HepG2 (cell line): ENCODE data around the gene MVP. TPM values are rescaled to one million over a fixed set of nuclear protein-coding genes. Genes with fewer than 3 reads are reported as not detected.

Experiments
- AGO1 ChIP-seq: fragments of 200-400 bp; formaldehyde crosslinking; IDR thresholded peaks from 2 replicates; pipeline ENCODE4 v1.6.1; 2017; ENCODE audit warnings: mild to moderate bottlenecking, low read depth, low read length, moderate library complexity; ENCODE audit not compliant: poor library complexity, severe bottlenecking
- AGO2 ChIP-seq: fragments of 200-400 bp; formaldehyde crosslinking; optimal IDR thresholded peaks from 2 replicates; pipeline ENCODE3; 2017; ENCODE audit warnings: mild to moderate bottlenecking, low read depth, low read length, moderate library complexity
- AKNA ChIP-seq: sonication (generic); formaldehyde crosslinking; IDR thresholded peaks from 2 replicates; pipeline ENCODE4 v1.4.0; 2020; ENCODE audit warnings: missing genetic modification reagents, borderline replicate concordance
- CC2D1A ChIP-seq: sonication (generic); formaldehyde crosslinking; IDR thresholded peaks from 2 replicates; pipeline ENCODE4 v1.8.1; 2023; ENCODE audit warnings: mild to moderate bottlenecking, missing genetic modification reagents
- EED ChIP-seq: sonication (generic); formaldehyde crosslinking; IDR thresholded peaks from 2 replicates; pipeline ENCODE4 v1.5.0; 2020; ENCODE audit warnings: mild to moderate bottlenecking, missing genetic modification reagents
- HMGA1 ChIP-seq: sonication (generic); formaldehyde crosslinking; conservative IDR thresholded peaks from 2 replicates; pipeline ENCODE4 v1.4.0; 2020; ENCODE audit warnings: missing genetic modification reagents
- POLR2AphosphoS2 ChIP-seq: IDR thresholded peaks from 2 replicates; pipeline ENCODE4 v1.6.1; 2011; ENCODE audit warnings: low read depth, low read length, improper control_type of control experiment
- RCOR2 ChIP-seq: IDR thresholded peaks from 2 replicates; pipeline ENCODE4 v1.6.1; 2016; ENCODE audit warnings: missing biosample characterization, missing genetic modification reagents
- STAG1 ChIP-seq: sonication (generic); formaldehyde crosslinking; IDR thresholded peaks from 2 replicates; pipeline ENCODE4 v1.4.0; 2020; ENCODE audit warnings: missing genetic modification reagents
- TOPORS ChIP-seq: sonication (generic); formaldehyde crosslinking; IDR thresholded peaks from 2 replicates; pipeline ENCODE4 v1.8.0; 2023; ENCODE audit warnings: mild to moderate bottlenecking, missing genetic modification reagents
- ZBTB42 ChIP-seq: sonication (generic); formaldehyde crosslinking; IDR thresholded peaks from 2 replicates; pipeline ENCODE4 v1.5.0; 2020; ENCODE audit warnings: mild to moderate bottlenecking, missing genetic modification reagents
- ZFP36L1 ChIP-seq: sonication (generic); formaldehyde crosslinking; IDR thresholded peaks from 2 replicates; pipeline ENCODE4 v1.8.0; 2022; ENCODE audit warnings: mild to moderate bottlenecking, missing genetic modification reagents, moderate library complexity
- ZNF350 ChIP-seq: sonication (generic); formaldehyde crosslinking; IDR thresholded peaks from 2 replicates; pipeline ENCODE4 v1.4.0; 2020; ENCODE audit warnings: mild to moderate bottlenecking, low read depth, missing genetic modification reagents, borderline replicate concordance
- ZNF549 ChIP-seq: sonication (generic); formaldehyde crosslinking; IDR thresholded peaks from 2 replicates; pipeline ENCODE4 v1.5.0; 2020; ENCODE audit warnings: missing genetic modification reagents
- ZNF747 ChIP-seq: sonication (generic); formaldehyde crosslinking; IDR thresholded peaks from 2 replicates; pipeline ENCODE4 v1.8.1; 2023; ENCODE audit warnings: missing genetic modification reagents, mild to moderate bottlenecking, borderline replicate concordance
- polyA plus RNA-seq, 8 experiments: library from polyadenylated mRNA; depleted of rRNA in 3 of 8; stranded (reverse) in 7 of 8; unstranded in 1 of 8; fragments of >200 nt; fragmentation: Illumina TruSeq in 4 of 8; extraction: Trizol in 4 of 8; gene quantifications; 2 replicates each; pipeline versions ENCODE4 v1.2.1 to v1.2.3, GENCODE V29; 2011 to 2016; ENCODE audit warnings: low read depth in 4 of 8, missing spikeins in 1 of 8, mixed read lengths in 1 of 8; ENCODE audit not compliant: insufficient read depth in 1 of 8
- total RNA-seq, 5 experiments: library from RNA; depleted of rRNA; stranded (reverse); fragments of >200 nt; fragmentation: Illumina TruSeq; extraction: Trizol; gene quantifications; 2 replicates each; pipeline ENCODE4 v1.2.3, GENCODE V29; 2016; ENCODE audit warnings: low read depth in 1 of 5
- TF ChIP-seq, protein P1 (sequence below): sonication (generic); formaldehyde crosslinking; IDR thresholded peaks from 2 replicates; pipeline ENCODE4 v1.8.0; 2022; ENCODE audit warnings: mild to moderate bottlenecking, missing genetic modification reagents
- TF ChIP-seq, protein P2 (sequence below): sonication (generic); formaldehyde crosslinking; IDR thresholded peaks from 2 replicates; pipeline ENCODE4 v1.5.0; 2020; ENCODE audit warnings: mild to moderate bottlenecking, missing genetic modification reagents
- TF ChIP-seq, protein P3 (sequence below): sonication (generic); formaldehyde crosslinking; IDR thresholded peaks from 2 replicates; pipeline ENCODE4 v1.4.0; 2020; ENCODE audit warnings: missing genetic modification reagents, borderline replicate concordance

MVP gene
- total and polyA plus RNA-seq, 2 of the 13 experiments (the other 11 are each of a cell fraction or from before 2014, with no cell fraction given), result 22.9 to 43.5 TPM

DNA sequence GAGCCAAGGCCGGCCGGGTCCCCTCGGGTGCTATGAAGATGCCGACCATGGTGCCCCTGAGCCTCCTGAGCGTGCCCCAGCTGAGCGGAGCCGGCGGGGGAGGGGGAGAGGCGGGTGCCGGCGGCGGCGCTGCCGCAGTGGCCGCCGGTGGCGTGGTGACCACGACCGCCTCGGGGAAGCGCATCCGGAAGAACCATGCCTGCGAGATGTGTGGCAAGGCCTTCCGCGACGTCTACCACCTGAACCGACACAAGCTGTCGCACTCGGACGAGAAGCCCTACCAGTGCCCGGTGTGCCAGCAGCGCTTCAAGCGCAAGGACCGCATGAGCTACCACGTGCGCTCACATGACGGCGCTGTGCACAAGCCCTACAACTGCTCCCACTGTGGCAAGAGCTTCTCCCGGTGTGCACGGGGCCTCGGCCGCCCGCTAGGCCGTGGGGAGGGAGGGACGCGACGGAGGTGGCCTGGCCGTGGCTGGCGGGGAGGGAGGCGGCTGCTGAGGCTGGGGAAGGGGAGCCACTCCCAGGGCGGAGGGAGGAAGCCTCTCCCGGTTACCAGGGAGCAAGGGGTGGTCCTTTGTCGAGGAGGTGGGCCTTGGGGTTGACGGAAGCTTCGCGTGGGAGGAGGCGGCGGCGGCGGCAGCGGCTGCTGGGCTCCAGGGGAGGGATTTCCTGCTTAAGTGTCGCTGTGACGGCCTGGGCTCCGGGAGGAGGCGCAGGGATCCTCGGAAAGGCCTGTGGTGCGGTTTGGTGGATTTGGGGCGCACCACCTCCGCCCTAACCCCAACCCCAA, 12.6 kb upstream of the MVP start (continued):
- TF ChIP-seq, protein P1, sequence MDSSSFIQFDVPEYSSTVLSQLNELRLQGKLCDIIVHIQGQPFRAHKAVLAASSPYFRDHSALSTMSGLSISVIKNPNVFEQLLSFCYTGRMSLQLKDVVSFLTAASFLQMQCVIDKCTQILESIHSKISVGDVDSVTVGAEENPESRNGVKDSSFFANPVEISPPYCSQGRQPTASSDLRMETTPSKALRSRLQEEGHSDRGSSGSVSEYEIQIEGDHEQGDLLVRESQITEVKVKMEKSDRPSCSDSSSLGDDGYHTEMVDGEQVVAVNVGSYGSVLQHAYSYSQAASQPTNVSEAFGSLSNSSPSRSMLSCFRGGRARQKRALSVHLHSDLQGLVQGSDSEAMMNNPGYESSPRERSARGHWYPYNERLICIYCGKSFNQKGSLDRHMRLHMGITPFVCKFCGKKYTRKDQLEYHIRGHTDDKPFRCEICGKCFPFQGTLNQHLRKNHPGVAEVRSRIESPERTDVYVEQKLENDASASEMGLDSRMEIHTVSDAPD (CRISPR knock-in tag), result peak; percentile 74; the same call in 1 of the 2 replicates
- TF ChIP-seq ZNF350 (peak; percentile 98), STAG1 (peak; percentile 76), ZFP36L1 (peak; percentile 98), AGO1 (peak; percentile 87), ZNF747 (CRISPR knock-in tag) (peak; percentile 96), AKNA (CRISPR knock-in tag) (peak; percentile 93), ZBTB42 (CRISPR knock-in tag) (peak; percentile 91), TOPORS (CRISPR knock-in tag) (no peak; the same call in 1 of the 2 replicates), ZNF549 (CRISPR knock-in tag) (no peak), CC2D1A (CRISPR knock-in tag) (peak; percentile 92), HMGA1 (CRISPR knock-in tag) (no peak), AGO2 (peak; percentile 99), POLR2AphosphoS2 (no peak), RCOR2 (CRISPR knock-in tag) (0 out of 2 replicates have a peak, but pooled peaks have one; percentile 29), EED (CRISPR knock-in tag) (peak; percentile 96; the same call in 1 of the 2 replicates)
- TF ChIP-seq, protein P2, sequence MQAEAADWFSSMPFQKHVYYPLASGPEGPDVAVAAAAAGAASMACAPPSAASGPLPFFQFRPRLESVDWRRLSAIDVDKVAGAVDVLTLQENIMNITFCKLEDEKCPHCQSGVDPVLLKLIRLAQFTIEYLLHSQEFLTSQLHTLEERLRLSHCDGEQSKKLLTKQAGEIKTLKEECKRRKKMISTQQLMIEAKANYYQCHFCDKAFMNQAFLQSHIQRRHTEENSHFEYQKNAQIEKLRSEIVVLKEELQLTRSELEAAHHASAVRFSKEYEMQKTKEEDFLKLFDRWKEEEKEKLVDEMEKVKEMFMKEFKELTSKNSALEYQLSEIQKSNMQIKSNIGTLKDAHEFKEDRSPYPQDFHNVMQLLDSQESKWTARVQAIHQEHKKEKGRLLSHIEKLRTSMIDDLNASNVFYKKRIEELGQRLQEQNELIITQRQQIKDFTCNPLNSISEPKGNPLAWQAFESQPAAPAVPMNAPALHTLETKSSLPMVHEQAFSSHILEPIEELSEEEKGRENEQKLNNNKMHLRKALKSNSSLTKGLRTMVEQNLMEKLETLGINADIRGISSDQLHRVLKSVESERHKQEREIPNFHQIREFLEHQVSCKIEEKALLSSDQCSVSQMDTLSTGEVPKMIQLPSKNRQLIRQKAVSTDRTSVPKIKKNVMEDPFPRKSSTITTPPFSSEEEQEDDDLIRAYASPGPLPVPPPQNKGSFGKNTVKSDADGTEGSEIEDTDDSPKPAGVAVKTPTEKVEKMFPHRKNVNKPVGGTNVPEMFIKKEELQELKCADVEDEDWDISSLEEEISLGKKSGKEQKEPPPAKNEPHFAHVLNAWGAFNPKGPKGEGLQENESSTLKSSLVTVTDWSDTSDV, result peak; percentile 99
- TF ChIP-seq, protein P3, sequence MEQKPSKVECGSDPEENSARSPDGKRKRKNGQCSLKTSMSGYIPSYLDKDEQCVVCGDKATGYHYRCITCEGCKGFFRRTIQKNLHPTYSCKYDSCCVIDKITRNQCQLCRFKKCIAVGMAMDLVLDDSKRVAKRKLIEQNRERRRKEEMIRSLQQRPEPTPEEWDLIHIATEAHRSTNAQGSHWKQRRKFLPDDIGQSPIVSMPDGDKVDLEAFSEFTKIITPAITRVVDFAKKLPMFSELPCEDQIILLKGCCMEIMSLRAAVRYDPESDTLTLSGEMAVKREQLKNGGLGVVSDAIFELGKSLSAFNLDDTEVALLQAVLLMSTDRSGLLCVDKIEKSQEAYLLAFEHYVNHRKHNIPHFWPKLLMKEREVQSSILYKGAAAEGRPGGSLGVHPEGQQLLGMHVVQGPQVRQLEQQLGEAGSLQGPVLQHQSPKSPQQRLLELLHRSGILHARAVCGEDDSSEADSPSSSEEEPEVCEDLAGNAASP (CRISPR knock-in tag), result peak; percentile 88
